NCI-H1694 treated with DMSO at 0.1 percent for 48 hours (cell line): ENCODE results near the gene SLC7A14.
A peak's percentile ranks its signal among the peaks of the same experiment; 100 is the strongest.

Experiments used
- DNase-seq: peaks from one replicate; lab custom pipeline; 2025; lab: John Stamatoyannopoulos, UW

Gene SLC7A14

DNA sequence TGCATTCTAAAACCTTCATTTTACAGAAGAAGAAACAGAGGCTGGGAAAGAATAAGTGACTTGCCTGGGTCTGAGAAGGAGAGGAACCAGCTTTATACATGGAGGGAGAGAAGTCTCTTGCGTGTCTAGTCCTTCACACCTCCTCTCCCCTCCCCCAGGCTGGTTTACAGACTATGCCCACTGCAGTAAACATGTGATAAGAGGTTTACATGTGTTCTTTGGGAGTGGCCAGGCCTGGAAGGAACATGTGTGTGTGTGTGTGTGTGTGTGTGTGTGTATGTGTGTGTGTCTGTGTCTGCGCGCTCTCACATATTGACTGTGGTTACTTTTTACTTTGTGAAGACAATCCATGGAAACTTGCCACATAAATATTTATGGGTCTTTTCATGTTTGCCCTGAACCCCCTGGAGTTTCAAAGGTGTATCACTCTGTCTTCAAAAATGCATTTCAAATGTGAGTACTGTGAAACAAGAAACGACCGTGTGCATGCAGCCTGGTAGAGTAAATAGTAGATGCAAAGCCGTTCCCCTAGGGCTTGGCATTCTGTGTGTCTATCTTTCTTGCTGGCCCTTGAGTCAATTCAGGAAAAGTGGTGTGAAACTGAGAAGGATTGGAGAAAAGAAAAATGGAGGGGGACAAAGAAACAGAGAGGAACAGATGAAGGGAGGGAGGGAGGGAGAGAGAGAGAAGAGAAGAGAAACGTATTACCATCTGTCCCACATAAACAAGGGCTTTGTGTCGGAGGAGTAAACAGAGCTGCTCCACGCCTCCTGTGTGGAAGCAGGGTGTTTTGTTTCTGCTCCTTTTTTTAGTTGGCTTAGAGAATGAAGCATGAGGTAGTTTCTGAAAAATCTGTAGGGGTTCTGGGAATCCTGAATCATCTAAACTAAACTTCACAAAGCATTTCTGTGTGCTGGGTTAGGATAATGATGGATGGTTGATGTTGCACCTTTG is 115.5 kb downstream of the SLC7A14 start:
- DNase-seq, result peak; percentile 91

DNA sequence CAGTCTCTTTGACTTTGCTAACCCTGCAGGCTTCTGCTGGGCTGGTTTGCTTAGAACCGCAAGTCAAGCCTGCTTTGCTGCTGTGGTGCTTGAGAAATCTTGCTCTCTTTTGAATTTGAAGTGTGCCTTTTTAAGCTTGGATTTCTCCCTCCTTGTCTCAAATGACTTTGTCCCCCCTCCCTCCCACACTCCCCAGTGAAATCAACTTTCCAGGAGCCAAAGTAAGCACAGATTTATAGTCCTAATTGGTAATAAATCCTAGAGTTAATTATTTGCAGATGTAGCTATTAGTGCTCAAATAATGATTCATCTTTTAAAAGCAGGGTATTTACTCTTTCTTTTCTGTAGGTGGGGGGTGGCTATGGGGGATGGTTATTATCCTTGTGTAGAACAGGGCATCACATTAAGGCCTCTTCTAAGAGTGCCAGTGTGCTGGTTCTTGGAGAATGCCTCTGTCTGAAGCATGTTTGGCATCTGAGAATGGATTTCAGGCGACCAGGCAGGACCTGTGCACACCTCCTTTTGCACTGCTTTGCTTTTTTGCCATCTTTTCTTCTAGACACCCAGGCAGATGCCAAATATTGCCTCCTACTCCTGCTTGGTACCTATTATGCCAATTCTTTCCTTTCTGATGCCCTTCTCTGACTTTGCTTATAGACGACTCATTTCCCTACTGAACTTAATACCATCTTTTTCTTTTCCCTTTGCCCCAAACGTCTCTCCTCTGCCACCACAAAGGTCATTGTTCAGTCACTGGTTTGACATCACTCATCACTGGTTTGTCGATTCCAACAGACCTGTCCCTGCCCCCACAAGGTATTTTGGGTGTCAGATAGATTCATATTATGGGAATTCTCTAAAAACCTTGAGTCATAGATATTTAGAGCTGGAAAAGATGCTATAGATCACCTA is 116.5 kb downstream of the SLC7A14 start:
- peak; percentile 36 for DNase-seq

DNA sequence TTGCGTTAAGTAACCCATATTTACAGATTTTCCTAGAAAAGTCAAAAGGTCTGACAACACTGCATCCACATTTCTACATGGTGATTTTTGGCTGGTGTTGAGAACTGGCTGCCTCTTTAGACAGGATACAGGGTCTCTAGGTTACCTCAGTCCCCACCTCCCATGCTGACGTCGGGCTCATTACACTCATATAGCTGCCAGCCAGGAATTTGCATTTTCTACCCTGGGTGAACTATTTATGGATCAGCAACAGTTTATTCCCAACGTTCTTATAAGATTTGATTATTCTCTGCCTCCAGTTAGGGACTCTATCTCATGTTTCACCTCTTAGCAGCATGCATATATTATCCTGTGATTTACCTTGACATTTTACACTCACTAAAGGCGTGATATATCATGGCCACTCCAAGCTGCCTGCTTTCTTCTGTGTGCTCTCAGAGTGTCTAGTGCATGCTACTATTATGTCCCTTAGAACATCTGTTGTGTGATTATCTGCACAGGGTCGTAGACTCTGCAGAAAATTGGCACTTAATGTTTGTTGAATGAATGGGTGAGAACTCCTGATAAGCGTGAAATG is 118.2 kb downstream of the SLC7A14 start:
- no peak for DNase-seq

DNA sequence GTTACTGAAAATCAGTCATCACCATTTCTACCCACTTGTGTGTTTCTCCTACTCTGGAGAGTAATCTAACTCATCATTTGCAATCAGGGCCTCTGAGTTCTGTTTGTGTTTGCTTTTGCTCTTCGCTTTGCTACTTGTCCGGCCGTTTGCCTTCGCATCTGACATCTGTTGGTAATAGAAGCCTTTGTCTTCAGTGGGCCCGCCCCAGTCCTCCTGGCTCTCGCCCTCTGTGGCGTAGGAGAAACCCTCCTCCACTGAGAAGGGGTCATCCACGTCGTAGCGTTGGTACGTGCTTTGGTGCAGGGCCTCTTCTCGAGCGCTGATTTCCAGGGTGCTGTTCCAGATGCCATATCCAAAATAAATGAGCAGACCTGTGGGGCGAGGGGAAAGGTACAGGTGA is 118.9 kb downstream of the SLC7A14 start:
- DNase-seq, result no peak

DNA sequence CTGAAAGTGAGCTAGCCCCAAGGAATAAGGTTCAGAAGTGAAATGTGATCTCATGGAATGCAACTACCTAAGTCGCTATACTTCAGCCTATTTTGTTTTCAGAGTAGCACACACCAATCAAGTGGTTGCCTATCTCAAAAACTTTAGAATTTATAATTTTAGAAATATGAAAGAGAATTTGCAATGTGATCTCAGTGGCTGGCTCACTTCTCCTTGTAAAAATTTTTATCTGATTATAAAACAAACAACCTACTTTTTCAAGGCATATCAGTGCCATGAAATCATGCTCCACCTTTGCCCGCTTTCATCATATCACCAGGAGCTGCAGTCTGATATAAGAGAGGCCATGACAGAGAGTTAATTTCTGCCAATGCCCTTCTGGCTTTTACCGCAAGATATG is 119.9 kb downstream of the SLC7A14 start:
- no peak for DNase-seq

DNA sequence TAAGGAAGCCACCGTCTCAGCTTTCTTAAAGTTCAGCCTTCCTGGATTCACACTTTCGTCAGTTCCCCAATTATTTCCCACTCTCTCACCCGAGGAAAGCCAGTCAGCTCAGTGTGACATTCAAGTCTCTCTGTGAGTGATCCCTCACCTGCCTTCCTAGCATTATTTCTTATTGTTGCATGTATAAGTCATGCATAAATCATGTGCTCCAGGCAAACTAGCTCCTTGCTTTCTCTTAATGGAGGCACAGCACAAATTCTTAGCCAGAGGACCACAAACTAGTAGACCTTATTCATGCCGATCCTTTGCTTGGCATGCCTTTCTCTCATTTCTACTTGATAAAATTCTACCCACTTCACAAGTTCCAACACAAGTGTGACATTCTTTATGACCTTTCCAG is 122.9 kb downstream of the SLC7A14 start:
- no peak for DNase-seq

DNA sequence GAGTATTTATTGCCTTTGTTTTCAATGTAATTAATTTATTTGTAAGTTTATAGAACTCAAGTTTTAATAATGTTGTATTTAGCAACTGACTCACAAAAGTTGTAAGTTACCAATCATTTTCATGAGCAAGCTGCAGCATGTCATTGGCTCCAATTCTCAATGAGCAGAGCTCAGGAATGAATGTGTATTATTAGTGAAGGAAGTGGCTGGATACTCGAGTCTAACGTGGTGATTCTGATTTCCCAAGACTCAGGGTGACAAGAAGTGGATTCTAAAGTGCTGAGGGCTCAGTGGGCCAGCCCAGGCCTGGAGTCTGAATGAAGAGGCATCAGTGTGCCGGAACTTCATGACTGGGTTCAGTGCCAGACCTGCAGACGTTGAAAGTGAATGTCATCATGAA is 127.6 kb downstream of the SLC7A14 start:
- no peak for DNase-seq

DNA sequence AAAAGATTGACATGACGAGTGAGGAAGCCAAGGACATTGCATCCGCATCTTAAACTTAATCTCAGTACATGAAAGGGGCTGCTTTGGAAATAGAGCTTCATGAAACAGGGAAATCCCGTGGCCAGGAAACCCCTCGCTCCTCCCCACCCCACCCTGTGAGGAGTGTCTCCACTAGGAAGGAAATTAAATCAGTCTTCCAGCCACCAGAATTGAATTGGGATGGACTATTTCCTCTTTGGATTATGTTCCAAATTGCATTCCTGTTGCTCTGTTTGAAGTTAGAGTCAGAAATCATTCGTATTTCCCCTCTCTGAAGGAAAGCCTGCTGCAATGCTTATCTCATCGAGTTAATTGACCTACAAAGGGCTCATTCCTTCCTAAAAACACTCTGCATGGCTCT is 131.4 kb downstream of the SLC7A14 start:
- DNase-seq, result no peak

DNA sequence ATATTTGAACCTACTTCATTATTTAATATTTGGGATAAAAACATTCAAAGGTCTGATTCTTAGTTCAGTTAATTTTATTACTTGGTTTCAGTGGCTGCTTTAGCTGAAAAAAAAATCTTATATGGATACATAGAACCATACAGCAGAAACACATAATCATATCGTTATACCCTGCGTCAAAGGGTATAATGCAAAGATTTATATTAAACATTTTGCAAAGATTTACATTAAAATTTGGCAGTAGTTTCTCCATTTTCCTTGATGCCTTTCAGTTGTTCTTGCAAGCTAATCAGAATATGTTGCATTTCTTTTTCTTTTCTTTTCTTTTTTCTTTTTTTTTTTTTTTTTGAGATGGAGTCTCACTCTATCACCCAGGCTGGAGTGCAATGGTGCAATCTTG is 135.8 kb downstream of the SLC7A14 start:
- no peak for DNase-seq

DNA sequence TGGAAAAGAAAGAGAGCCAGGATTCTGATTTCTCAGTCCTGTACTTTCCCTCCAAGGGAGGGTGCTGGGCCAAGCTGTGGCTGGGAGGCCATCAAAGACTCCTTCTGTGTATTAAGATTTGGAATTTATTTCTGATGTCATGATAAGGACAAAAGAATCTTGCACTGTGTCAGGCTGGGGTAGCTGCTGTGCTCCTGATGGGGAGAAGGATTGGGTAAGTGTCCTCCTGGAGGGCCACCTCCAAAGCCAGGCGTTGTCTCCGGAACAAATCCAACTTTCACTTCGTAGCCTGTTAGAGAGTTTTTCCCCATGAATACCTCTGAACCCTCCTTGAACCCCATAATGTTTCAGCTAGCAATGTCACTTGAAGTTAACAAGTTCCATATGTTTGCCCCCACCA is 137.3 kb downstream of the SLC7A14 start:
- DNase-seq, result no peak

DNA sequence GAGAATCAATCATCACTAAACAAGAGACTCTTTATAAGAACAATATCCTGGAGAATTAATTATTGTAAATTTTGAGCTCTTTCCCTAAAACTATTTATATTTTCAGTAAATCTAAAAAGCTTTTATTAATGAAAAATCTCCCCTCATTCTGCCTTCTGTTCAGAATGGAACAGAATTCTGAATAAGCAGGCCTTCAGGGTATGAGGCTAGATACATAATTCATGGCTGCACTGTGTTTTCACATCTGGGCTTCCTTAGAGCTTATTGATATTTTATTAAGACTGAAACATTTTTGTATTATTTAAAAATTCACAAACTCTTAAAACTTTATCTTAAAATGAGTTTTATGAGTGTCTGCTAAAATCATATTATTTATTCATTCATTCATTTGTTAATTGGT is 142.4 kb downstream of the SLC7A14 start:
- DNase-seq, result no peak

DNA sequence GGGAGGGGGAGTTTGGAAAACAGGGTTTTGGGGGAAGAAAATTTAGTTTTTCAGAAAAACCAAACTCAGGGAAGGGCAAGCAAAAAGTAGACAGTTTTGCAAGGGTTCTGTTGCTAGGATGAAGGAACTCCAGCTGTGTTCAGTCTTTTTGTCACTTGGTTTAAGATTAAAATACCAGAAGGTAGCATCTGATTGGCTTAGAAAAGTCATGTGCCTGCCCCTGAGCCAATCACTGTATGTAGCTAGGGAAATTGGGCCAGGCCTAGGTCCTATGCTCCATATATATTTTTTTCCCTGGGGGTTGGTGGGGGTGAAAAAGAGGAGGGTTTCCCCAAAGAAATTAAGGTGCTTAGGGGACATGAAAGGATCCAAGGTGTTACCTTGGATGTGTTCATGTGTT is 142.9 kb downstream of the SLC7A14 start:
- DNase-seq, result no peak

DNA sequence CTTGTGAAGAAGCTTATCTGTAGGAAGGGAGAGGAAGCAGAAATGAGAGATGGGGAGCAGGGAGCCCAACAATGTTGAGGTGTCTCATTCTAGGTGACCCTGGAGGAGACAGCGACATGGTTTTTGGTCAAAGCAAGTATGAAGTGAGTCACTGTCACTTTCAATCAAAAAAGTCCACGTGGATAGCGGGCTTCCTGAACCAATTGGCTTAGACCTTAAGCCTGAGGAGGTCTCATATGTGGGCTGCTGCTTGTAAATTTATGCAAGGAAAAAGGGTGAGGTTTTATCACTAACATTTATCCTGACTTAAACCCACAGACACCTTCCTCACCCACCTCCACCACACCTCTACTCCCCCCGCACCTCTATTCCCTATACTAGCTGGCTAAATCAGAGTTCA is 144.5 kb downstream of the SLC7A14 start:
- no peak for DNase-seq

DNA sequence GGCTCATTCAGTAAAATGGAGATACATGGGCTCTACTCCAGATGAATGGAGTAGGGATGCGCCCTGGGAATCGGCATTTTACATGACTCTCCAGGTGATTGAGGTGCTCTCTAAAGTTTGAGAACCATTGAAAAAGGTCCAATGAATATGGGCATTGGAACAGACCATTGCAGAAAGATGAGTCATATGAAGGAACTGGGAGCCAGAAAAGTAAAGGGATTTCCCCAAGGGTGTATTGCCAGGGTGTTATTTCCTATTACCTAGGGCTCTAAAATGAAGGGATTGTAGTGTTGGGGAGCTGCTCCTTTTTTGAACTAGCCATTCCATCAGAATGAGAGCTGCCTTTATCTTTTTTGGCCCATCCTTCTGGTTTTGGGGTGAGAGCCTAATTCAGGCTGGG is 145.5 kb downstream of the SLC7A14 start:
- no peak for DNase-seq

DNA sequence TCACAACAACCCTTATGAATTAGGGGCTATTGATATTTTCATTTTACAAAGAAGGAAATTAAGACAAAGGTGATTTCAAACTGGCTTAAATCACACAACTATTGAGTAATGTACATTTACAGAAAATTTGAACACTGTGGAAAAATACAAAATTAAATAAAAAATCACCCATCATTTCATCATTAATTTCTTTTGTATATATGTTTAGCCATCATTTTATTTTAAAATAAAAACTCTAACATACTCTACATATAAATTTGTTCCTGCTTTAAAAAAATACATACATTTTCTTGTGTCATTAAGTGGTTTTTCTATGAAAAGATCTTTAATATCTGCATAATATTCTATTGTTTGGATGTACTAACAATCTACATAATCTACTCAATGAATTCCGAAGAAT is 147.0 kb downstream of the SLC7A14 start:
- DNase-seq, result no peak

DNA sequence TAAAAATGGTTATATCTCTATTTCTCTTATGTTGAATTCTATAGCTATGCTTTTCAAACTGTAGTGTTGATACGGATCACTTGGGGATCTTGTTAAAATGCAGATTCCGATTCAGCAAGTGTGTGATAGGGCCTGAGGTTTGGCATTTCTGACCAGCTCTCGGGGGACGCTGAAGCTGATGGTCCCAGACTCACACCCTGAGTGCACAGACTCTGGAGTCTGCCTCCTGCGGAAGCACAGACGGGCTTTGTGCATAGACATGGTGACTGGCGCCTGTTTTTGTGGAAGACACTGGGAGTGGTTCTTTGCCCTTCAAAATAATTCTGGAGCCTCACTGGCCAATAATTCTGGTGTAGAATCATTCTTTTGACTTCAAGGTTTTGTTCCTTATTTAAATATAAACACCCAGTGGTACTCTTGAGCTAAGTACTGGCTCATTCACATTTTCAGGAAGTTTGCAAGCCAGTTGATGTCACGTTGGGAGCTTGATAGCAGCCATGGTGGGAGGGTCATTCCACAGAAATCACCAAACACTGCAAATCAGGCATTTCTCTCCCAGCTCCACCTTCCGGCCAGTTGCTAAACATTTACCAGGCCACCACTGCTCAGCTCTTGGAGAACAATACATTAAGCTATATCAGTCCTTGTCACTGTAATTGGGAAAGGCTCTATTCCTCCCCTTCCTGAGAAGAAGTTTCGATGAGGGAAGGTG is 148.0 kb downstream of the SLC7A14 start:
- DNase-seq, result no peak

DNA sequence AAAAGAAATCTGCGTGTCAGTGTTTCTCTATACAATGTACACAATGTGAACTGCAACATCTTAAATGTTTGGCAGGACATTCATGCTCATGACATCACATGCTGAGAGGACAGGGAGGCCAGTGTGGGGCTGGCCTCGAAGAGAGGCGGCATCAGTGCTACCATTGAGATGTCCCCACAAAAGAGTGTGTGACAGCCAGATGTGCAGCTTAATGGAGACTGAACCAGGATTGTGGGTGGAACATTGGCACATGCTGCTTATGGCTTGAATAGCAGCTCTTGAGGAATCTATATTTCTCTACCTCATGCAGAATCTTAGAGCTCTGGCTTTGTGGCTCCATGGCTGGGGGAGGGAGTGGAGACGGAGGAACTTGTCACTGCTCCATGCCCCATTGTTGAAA is 148.7 kb downstream of the SLC7A14 start:
- no peak for DNase-seq

DNA sequence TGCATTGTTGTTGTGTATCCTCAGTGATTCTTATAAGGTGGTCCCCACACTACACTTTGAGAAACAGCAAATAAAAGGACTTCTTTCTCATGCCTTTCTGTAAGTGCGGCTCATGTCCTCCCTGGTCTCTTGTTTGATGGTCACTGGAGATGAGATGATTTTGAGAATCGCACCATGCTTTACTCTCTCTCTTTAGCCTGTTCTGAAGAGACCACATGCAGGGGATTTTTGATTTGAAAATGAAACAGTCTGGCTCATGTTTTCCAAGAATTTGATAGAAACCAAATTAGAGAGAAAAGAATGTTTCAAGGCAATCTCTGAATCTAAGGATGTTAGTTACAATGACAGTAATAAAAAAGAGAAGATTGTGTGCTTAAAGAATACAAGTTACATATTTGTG is 149.2 kb downstream of the SLC7A14 start:
- DNase-seq, result no peak

DNA sequence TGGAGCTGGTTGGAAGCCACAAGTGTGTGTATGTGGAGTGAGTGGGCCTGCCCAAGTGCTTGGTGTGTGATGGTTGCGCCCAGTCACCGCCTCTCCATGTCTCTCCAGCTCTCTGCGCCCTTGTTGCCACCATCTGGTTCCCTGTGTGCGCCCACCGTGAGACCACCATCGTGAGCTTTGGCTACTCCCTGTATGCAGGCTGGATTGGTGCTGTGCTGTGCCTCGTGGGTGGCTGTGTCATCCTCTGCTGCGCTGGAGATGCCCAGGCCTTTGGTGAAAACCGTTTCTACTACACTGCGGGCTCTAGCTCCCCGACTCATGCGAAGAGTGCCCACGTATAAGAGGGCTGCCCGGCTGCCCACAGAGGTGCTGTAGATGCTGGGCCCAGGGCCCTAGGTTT is 153.5 kb downstream of the SLC7A14 start:
- no peak for DNase-seq

DNA sequence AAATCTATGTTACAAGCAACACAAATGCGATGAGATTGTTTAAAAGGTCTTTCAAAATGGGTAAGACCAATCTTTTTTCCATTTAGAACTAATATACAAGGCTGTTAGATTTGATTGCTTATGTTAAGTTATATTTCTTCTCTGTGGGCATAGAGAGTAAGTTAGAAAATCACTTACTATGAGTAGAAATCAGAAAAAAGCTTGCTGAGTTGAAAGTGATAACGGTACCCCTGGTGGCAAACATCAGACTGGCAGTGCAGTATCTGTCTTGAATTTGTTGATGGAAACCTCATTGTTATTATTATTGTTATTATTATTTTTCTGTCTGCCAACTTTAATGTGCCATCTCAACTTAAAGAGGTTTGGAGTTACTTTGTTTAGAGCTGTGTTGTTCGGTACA is 154.8 kb downstream of the SLC7A14 start:
- DNase-seq, result no peak

DNA sequence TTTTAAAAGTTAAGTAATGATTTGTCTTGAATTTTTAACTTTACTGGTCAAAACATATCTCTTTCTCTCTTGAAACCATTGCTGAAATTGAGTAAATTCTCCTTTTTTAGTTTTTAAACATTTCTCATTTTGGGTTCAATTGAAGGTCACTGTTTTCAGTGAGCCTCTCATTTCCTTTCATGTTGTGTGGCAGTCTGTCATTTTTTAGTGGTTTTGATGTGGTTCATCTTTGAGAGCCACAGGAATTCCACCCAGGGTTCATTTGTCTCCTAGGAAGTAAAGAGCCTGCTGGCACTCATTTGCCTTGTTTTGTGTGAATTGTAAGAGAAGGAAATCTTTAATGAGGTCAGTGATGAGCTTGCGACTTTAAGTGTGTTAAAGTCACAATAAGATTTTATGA is 156.8 kb downstream of the SLC7A14 start:
- no peak for DNase-seq

DNA sequence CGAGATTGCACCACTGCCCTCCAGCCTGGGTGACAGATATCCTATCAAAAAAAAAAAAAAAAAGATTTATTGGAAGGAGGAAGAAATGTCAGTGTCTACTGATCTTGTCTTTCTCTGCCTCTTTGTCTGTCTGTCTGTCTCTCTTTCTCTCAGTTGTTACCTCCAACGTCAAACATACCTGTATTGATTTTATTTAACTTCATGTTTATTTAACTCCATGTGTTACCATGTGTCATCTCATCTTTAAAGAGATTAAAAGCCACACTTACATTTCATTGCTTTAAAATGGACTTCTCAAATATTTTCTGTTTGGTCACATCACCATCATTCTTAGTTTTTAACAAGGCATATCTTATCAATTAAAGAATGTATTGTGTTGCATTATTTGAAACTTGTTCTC is 157.8 kb downstream of the SLC7A14 start:
- no peak for DNase-seq
